GM12892 (cell line): ENCODE results near the gene CNRIP1.

ENCODE experiments used
- POLR2A ChIP-seq: IDR thresholded peaks from 2 replicates; pipeline ENCODE4 v1.6.1; 2011; ENCODE audit warnings: low read depth, low read length, control low read depth
- POLR2AphosphoS5 ChIP-seq: IDR thresholded peaks from 2 replicates; pipeline ENCODE4 v1.6.1; 2011; ENCODE audit warnings: low read depth, low read length, control low read depth
- TAF1 ChIP-seq: IDR thresholded peaks from 2 replicates; pipeline ENCODE4 v1.6.1; 2011; ENCODE audit warnings: low read depth, mild to moderate bottlenecking, control low read depth, low read length, borderline replicate concordance

GRCh38 chr2:68287580-68288441 lies 31.9 kb downstream of the CNRIP1 start:
- TF ChIP-seq TAF1 (no peak), POLR2A (no peak), POLR2AphosphoS5 (no peak)
